ES-I3 (cell line): Measurements from ENCODE around the gene RPS27.

Experiments
- H3K36me3 ChIP-seq: 2 replicates; pipeline ENCODE4 v1.6.1; 2013; ENCODE audit warnings: mild to moderate bottlenecking, low read length, control low read depth, moderate library complexity; ENCODE audit not compliant: insufficient read depth
- H3K4me1 ChIP-seq: 2 replicates; pipeline ENCODE4 v1.6.1; 2013; ENCODE audit warnings: mild to moderate bottlenecking, control low read depth, low read length; ENCODE audit not compliant: insufficient read depth
- H3K9ac ChIP-seq: 2 replicates; pipeline ENCODE4 v1.6.1; 2013; ENCODE audit warnings: low read depth, mild to moderate bottlenecking, low read length, moderate library complexity
- H3K9me3 ChIP-seq: 2 replicates; pipeline ENCODE4 v1.6.1; 2013; ENCODE audit warnings: mild to moderate bottlenecking, low read length, moderate library complexity; ENCODE audit not compliant: control insufficient read depth, insufficient read depth

Gene RPS27

GRCh38 chr1:153990468-153991150, at the start of gene RPS27:
RPS27 (plus strand) TSS chr1:153990762; CDS start chr1:153990797, 35 bp downstream.
- Histone ChIP-seq H3K4me1 (peaks cover 5% of the 10 kb centered on the region; the same call in 1 of the 2 replicates), H3K9me3 (no peaks in the 10 kb centered on the region), H3K9ac (peak within 1 kb of the TSS; percentile 92), H3K36me3 (peaks cover 24% of the 10 kb centered on the region)

GRCh38 chr1:153941826-153942725, 48.5 kb upstream of the RPS27 start:
- no peaks in the 10 kb centered on the region for H3K4me1 ChIP-seq
- H3K9me3 ChIP-seq = no peaks in the 10 kb centered on the region
- peaks cover 8% of the 10 kb centered on the region for H3K36me3 ChIP-seq
- H3K9ac ChIP-seq = no peak overlapping the region

DNA sequence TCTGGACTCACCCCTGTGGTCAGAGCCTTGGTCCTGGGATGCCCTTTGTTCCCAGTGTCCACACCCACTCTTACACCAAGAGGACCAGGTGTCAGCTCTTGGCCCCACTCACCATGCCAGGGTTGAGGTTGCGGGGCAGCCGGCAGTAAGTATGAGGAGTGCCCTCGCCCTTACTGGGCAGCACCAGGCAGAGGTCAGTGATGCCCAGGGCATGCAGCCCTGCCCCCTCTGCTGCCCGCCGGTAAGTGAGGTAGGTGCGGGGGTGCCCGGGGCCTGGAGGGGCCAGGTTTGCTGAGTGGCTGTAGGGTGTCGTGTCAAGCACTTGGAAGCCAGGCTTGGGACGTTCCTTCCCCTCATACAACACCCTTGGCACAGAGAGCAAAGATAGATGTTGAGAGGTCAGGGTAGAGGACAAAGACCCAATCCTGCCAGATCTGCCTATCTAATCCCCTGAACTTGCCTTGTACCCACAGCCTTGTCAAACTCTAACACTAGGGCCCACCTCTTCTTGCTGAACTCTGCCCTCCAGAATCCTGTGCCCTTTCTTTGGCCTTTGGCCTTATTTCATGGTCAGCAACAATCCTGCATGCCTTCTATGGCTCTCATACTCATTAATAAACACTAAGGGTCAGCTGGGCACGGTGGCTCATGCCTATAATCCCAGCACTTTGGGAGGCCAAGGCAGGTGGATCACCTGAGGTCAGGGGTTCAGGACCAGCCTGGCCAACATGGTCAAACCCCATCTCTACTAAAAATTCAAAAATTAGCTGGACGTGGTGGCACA, 47.6 kb upstream of the RPS27 start:
- H3K4me1 ChIP-seq = no peaks in the 10 kb centered on the region
- H3K36me3 ChIP-seq = peaks cover 8% of the 10 kb centered on the region
- H3K9ac ChIP-seq = no peak overlapping the region
- no peaks in the 10 kb centered on the region for H3K9me3 ChIP-seq

DNA sequence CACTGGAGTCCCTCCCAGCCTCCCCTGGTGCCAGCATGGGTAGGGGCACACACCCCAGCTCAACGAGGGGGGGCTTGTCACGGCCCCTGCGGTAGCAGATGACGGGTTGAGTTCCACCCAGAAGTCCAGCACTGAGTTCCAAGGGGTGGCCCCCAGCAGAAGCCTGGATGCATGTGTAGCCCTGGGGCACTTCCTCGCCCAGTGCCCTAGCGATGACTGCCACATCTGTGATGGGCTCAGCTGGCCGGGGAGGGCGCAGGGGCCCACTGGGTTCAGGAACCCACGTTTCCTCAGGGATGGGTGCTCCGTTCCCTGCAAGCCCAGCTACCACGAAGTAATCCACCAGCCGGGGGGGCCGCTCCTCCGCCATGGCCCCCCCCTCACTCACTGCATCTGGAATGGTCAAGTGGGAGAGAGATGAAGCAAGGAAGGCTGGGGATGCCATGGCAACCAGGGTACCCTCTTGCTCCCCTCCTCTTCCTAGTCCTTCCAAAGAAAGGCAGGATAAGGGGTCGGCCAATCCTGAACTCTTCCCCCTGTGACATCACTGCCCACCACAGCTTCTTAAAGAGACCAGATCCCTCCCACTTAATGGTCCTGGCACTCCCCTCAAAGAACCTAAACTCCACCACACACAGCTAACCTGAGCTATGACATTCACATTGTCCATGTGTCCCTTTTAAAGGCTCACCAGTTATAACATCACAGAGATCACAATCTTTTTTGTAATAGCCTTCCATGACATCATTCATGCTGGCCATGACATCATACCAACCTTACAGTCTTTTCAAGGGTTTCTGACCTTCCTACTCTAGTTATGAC, 46.3 kb upstream of the RPS27 start:
- no peak overlapping the region for H3K9ac ChIP-seq
- no peaks in the 10 kb centered on the region for H3K4me1 ChIP-seq
- peaks cover 10% of the 10 kb centered on the region for H3K36me3 ChIP-seq
- H3K9me3 ChIP-seq = no peaks in the 10 kb centered on the region

- peaks cover 10% of the 10 kb centered on the region for H3K36me3 ChIP-seq
- H3K9me3 ChIP-seq = no peaks in the 10 kb centered on the region
Measured at GRCh38 chr1:153944827-153945117, 45.8 kb upstream of the RPS27 start.

GRCh38 chr1:153945131-153945794, 45.3 kb upstream of the RPS27 start:
- no peaks in the 10 kb centered on the region for H3K4me1 ChIP-seq
- peak overlapping the region; percentile 56 for H3K9ac ChIP-seq
- no peaks in the 10 kb centered on the region for H3K9me3 ChIP-seq
- peaks cover 8% of the 10 kb centered on the region for H3K36me3 ChIP-seq

More at GRCh38 chr1:153944827-153945117, 45.8 kb upstream of the RPS27 start:
- peak overlapping the region; percentile 56; the same call in 1 of the 2 replicates for H3K9ac ChIP-seq
- no peaks in the 10 kb centered on the region for H3K4me1 ChIP-seq

GRCh38 chr1:153945795-153946621, 44.6 kb upstream of the RPS27 start:
- no peaks in the 10 kb centered on the region for H3K4me1 ChIP-seq
- H3K9me3 ChIP-seq = no peaks in the 10 kb centered on the region
- H3K36me3 ChIP-seq = peaks cover 9% of the 10 kb centered on the region
- H3K9ac ChIP-seq = peak overlapping the region; percentile 56

GRCh38 chr1:153946622-153947241, 43.8 kb upstream of the RPS27 start, which contains the start of gene DENND4B:
DENND4B (minus strand) TSS chr1:153946718; CDS start chr1:153944374, 2,344 bp downstream.
- Histone ChIP-seq H3K9me3 (no peaks in the 10 kb centered on the region), H3K4me1 (no peaks in the 10 kb centered on the region), H3K36me3 (peaks cover 8% of the 10 kb centered on the region; the same call in 1 of the 2 replicates), H3K9ac (peak within 1 kb of the TSS; percentile 56)

GRCh38 chr1:153951183-153951582, 39.4 kb upstream of the RPS27 start:
- no peak overlapping the region for H3K9ac ChIP-seq
- no peaks in the 10 kb centered on the region for H3K9me3 ChIP-seq
- peaks cover 8% of the 10 kb centered on the region for H3K36me3 ChIP-seq
- H3K4me1 ChIP-seq = no peaks in the 10 kb centered on the region

GRCh38 chr1:153951801-153952200, 38.8 kb upstream of the RPS27 start:
- no peak overlapping the region for H3K9ac ChIP-seq
- peaks cover 8% of the 10 kb centered on the region for H3K36me3 ChIP-seq
- no peaks in the 10 kb centered on the region for H3K4me1 ChIP-seq
- no peaks in the 10 kb centered on the region for H3K9me3 ChIP-seq

- H3K9me3 ChIP-seq = no peaks in the 10 kb centered on the region
- peaks cover 6% of the 10 kb centered on the region for H3K36me3 ChIP-seq
- H3K4me1 ChIP-seq = 0 out of 2 replicates have a peak, but pooled peaks cover 2% of the 10 kb centered on the region
- H3K9ac ChIP-seq = no peak overlapping the region
Measured at GRCh38 chr1:153953859-153954365, 36.6 kb upstream of the RPS27 start.

DNA sequence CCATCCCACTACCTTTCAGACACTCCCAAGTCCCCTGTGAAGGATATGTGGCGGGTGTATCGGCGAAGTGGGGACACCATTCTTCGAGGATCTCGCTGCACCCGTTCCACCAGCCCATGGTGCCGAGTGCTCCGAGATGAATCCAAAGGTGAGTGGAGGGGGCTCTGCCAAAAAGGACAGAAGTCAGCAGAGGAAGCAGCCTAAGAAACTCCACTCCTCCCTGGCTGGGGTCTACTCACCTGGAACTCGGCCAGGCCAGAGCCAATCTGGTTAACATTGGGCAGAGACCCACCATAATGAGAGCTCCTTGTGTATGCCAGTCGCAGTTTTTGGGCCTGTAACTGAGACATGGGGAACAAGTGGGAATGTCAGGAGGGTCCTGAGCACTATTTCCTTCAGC, 35.7 kb upstream of the RPS27 start:
- Histone ChIP-seq H3K36me3 (peaks cover 6% of the 10 kb centered on the region), H3K9me3 (no peaks in the 10 kb centered on the region), H3K9ac (no peak overlapping the region), H3K4me1 (0 out of 2 replicates have a peak, but pooled peaks cover 3% of the 10 kb centered on the region)
